Measurements from ENCODE around the gene MATR3. TPM values are rescaled to one million over a fixed set of nuclear protein-coding genes. Genes with fewer than 3 reads are reported as not detected.

MATR3 gene
- total RNA-seq, 1 donor from 2014 or later, result 235 TPM

- DNase-seq (ENCODE audit: low spot score), result no peak
- TF ChIP-seq CTCF (IDR thresholded peaks at IDR 0.05; ENCODE audit: unreplicated experiment), result no peak
- peaks cover 47% of the 10 kb centered on the region for H3K4me1 Mint-ChIP-seq (ENCODE audit: unreplicated experiment)
- H3K9me3 Mint-ChIP-seq (ENCODE audit: unreplicated experiment), result no peaks in the 10 kb centered on the region
- H3K27ac Mint-ChIP-seq (ENCODE audit: unreplicated experiment), result peak overlapping the region; percentile 34
- peaks cover 7% of the 10 kb centered on the region for H3K36me3 Mint-ChIP-seq (ENCODE audit: low read depth, unreplicated experiment)
- no peak overlapping the region for H3K4me3 Mint-ChIP-seq (ENCODE audit: unreplicated experiment)
- peaks cover 11% of the 10 kb centered on the region for H3K27me3 Mint-ChIP-seq (ENCODE audit: unreplicated experiment)
Observed at GRCh38 chr5:139297439-139298133, 4.0 kb downstream of the MATR3 start.

GRCh38 chr5:139298242-139298641 is 4.7 kb downstream of the MATR3 start:
- H3K36me3 Mint-ChIP-seq (ENCODE audit: low read depth, unreplicated experiment), result peaks cover 7% of the 10 kb centered on the region

GRCh38 chr5:139299486-139299885 is 5.9 kb downstream of the MATR3 start:
- no peak for TF ChIP-seq CTCF (IDR thresholded peaks at IDR 0.05; ENCODE audit: unreplicated experiment)
- H3K4me1 Mint-ChIP-seq (ENCODE audit: unreplicated experiment), result peaks cover 47% of the 10 kb centered on the region
- H3K4me3 Mint-ChIP-seq (ENCODE audit: unreplicated experiment), result no peak overlapping the region
- H3K27me3 Mint-ChIP-seq (ENCODE audit: unreplicated experiment), result peaks cover 8% of the 10 kb centered on the region
- DNase-seq (ENCODE audit: low spot score), result no peak
- H3K36me3 Mint-ChIP-seq (ENCODE audit: low read depth, unreplicated experiment), result peaks cover 4% of the 10 kb centered on the region
- H3K9me3 Mint-ChIP-seq (ENCODE audit: unreplicated experiment), result no peaks in the 10 kb centered on the region
- H3K27ac Mint-ChIP-seq (ENCODE audit: unreplicated experiment), result peak overlapping the region; percentile 43

More at GRCh38 chr5:139298242-139298641, 4.7 kb downstream of the MATR3 start:
- H3K4me1 Mint-ChIP-seq (ENCODE audit: unreplicated experiment), result peaks cover 47% of the 10 kb centered on the region
- peaks cover 11% of the 10 kb centered on the region for H3K27me3 Mint-ChIP-seq (ENCODE audit: unreplicated experiment)
- H3K27ac Mint-ChIP-seq (ENCODE audit: unreplicated experiment), result peak overlapping the region; percentile 40
- DNase-seq (ENCODE audit: low spot score), result no peak
- no peaks in the 10 kb centered on the region for H3K9me3 Mint-ChIP-seq (ENCODE audit: unreplicated experiment)
- TF ChIP-seq CTCF (IDR thresholded peaks at IDR 0.05; ENCODE audit: unreplicated experiment), result no peak
- H3K4me3 Mint-ChIP-seq (ENCODE audit: unreplicated experiment), result no peak overlapping the region

- peaks cover 39% of the 10 kb centered on the region for H3K4me1 Mint-ChIP-seq (ENCODE audit: unreplicated experiment)
- no peak for TF ChIP-seq CTCF (IDR thresholded peaks at IDR 0.05; ENCODE audit: unreplicated experiment)
- no peak overlapping the region for H3K4me3 Mint-ChIP-seq (ENCODE audit: unreplicated experiment)
- H3K9me3 Mint-ChIP-seq (ENCODE audit: unreplicated experiment), result no peaks in the 10 kb centered on the region
- no peak overlapping the region for H3K27ac Mint-ChIP-seq (ENCODE audit: unreplicated experiment)
- peaks cover 4% of the 10 kb centered on the region for H3K27me3 Mint-ChIP-seq (ENCODE audit: unreplicated experiment)
- no peaks in the 10 kb centered on the region for H3K36me3 Mint-ChIP-seq (ENCODE audit: low read depth, unreplicated experiment)
- no peak for DNase-seq (ENCODE audit: low spot score)
Observed at GRCh38 chr5:139301808-139302499, 8.4 kb downstream of the MATR3 start.
